WTC11 (cell line): ENCODE data around the gene MTA1. TPM values are rescaled to one million over a fixed set of nuclear protein-coding genes. Genes with fewer than 3 reads are reported as not detected.

Experiments used
- ATAC-seq: fragments of 200-7000 bp; cut with Tn5 transposase; 2 replicates; pipeline ENCODE4 v1.10.0; 2021; ENCODE audit warnings: mild to moderate bottlenecking, moderate library complexity
- CTCF ChIA-PET: fragments of 300-600 bp; sonication (Branson Sonifier 250); formaldehyde crosslinking; loops from one replicate; lab custom pipeline; 2021; ENCODE audit warnings: antibody characterized with exemption; lab: Charles Lee
- POLR2A ChIA-PET: fragments of 350-600 bp; sonication (Branson Sonifier 250); formaldehyde crosslinking; loops from one replicate; lab custom pipeline; 2021; ENCODE audit warnings: antibody characterized with exemption; lab: Charles Lee
- DNase-seq: peaks from one replicate; pipeline ENCODE4 v3.0.0; 2021; ENCODE audit warnings: low spot score
- H3K27ac Mint-ChIP-seq: 2 replicates; pipeline ENCODE4 v1.8.0; 2021; ENCODE audit warnings: mixed read lengths
- H3K27me3 Mint-ChIP-seq: 2 replicates; pipeline ENCODE4 v1.8.0; 2021; ENCODE audit warnings: low read depth, mild to moderate bottlenecking, moderate library complexity, mixed read lengths
- H3K36me3 Mint-ChIP-seq: 2 replicates; pipeline ENCODE4 v1.8.0; 2021; ENCODE audit warnings: mixed read lengths
- H3K4me1 Mint-ChIP-seq: 2 replicates; pipeline ENCODE4 v1.8.0; 2022; ENCODE audit warnings: mixed read lengths
- H3K4me3 Mint-ChIP-seq: 2 replicates; pipeline ENCODE4 v1.8.0; 2021; ENCODE audit warnings: mild to moderate bottlenecking, moderate library complexity, mixed read lengths
- H3K9me3 Mint-ChIP-seq: 2 replicates; pipeline ENCODE4 v1.8.0; 2021; ENCODE audit warnings: mixed read lengths
- AFF4 ChIP-seq: sonication (generic); formaldehyde crosslinking; IDR thresholded peaks from 2 replicates; pipeline ENCODE4 v1.8.1; 2023; ENCODE audit warnings: mild to moderate bottlenecking, missing genetic modification reagents, borderline replicate concordance
- E2F4 ChIP-seq: sonication (generic); formaldehyde crosslinking; IDR thresholded peaks from 2 replicates; pipeline ENCODE4 v1.8.1; 2022; ENCODE audit warnings: low read depth, mild to moderate bottlenecking, moderate library complexity, missing genetic modification reagents, borderline replicate concordance
- E2F5 ChIP-seq: sonication (generic); formaldehyde crosslinking; IDR thresholded peaks from 2 replicates; pipeline ENCODE4 v1.8.1; 2022; ENCODE audit warnings: mild to moderate bottlenecking, moderate library complexity, missing genetic modification reagents
- FOXJ3 ChIP-seq: sonication (generic); formaldehyde crosslinking; IDR thresholded peaks from 2 replicates; pipeline ENCODE4 v1.9.0; 2021; ENCODE audit warnings: missing genetic modification reagents, mild to moderate bottlenecking, borderline replicate concordance
- GABPB1 ChIP-seq: sonication (generic); formaldehyde crosslinking; IDR thresholded peaks from 2 replicates; pipeline ENCODE4 v1.8.1; 2023; ENCODE audit warnings: mild to moderate bottlenecking, missing genetic modification reagents
- GRHL2 ChIP-seq: fragments of 250-450 bp; sonication (Bioruptor Pico); IDR thresholded peaks from 2 replicates; pipeline ENCODE4 v1.8.0; 2022; ENCODE audit warnings: mild to moderate bottlenecking, moderate library complexity; ENCODE audit not compliant: insufficient replicate concordance, severe bottlenecking
- NFE2L1 ChIP-seq: sonication (generic); formaldehyde crosslinking; IDR thresholded peaks from 2 replicates; pipeline ENCODE4 v1.8.1; 2023; ENCODE audit warnings: missing genetic modification reagents
- NFYB ChIP-seq: sonication (generic); formaldehyde crosslinking; conservative IDR thresholded peaks from 2 replicates; pipeline ENCODE4 v1.8.0; 2022; ENCODE audit warnings: low read depth, missing genetic modification reagents
- NR1H2 ChIP-seq: sonication (generic); formaldehyde crosslinking; IDR thresholded peaks from 2 replicates; pipeline ENCODE4 v1.9.0; 2021; ENCODE audit warnings: mild to moderate bottlenecking, moderate library complexity, missing genetic modification reagents
- SMAD3 ChIP-seq: sonication (generic); formaldehyde crosslinking; IDR thresholded peaks from 2 replicates; pipeline ENCODE4 v1.8.0; 2022; ENCODE audit warnings: missing genetic modification reagents, mild to moderate bottlenecking, borderline replicate concordance
- ZBTB21 ChIP-seq: sonication (generic); formaldehyde crosslinking; IDR thresholded peaks from 2 replicates; pipeline ENCODE4 v1.8.1; 2023; ENCODE audit warnings: mild to moderate bottlenecking, missing genetic modification reagents, borderline replicate concordance
- ZNF121 ChIP-seq: sonication (generic); formaldehyde crosslinking; IDR thresholded peaks from 2 replicates; pipeline ENCODE4 v1.8.0; 2023; ENCODE audit warnings: missing genetic modification reagents
- ZNF263 ChIP-seq: sonication (generic); formaldehyde crosslinking; IDR thresholded peaks from 2 replicates; pipeline ENCODE4 v1.8.1; 2022; ENCODE audit warnings: low read depth, mild to moderate bottlenecking, moderate library complexity, missing genetic modification reagents
- total RNA-seq: library from RNA; stranded (reverse); gene quantifications from 3 replicates; pipeline ENCODE4 v1.2.3, GENCODE V29; 2021
- TF ChIP-seq, protein P1 (sequence below): sonication (generic); formaldehyde crosslinking; conservative IDR thresholded peaks from 2 replicates; pipeline ENCODE4 v1.8.1; 2022; ENCODE audit warnings: mild to moderate bottlenecking, missing genetic modification reagents
- TF ChIP-seq, protein P2 (sequence below): fragments of 250-450 bp; sonication (Bioruptor Pico); IDR thresholded peaks from 2 replicates; pipeline ENCODE4 v1.9.0; 2021; ENCODE audit warnings: mild to moderate bottlenecking

Gene MTA1
- total RNA-seq, 1 experiment from 2014 or later = 279 TPM

DNA sequence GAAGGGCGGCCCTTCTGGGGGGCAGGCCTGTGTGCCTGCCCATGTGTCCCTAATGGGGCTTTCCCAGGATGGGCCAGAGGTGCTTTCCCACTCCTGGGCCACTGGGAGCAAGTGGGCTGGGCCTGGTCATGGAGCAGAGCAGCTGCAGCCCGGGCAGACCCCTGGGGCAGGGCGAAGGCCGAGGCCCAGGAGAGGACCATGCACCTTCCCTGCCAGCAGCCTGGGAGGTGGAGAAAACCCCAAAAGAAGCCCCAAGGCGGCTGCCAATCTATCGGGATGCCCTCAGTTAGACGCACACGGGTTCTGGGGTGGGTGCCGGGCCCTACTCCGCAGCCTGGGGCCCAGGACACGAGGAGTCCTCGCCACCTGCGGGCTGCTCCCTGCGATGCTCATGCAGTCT lies 38.9 kb downstream of the MTA1 start:
- peaks cover 29% of the 10 kb centered on the region for H3K36me3 Mint-ChIP-seq
- TF ChIP-seq NFE2L1 (no peak), GRHL2 (CRISPR knock-in tag) (no peak), E2F5 (no peak), ZNF263 (CRISPR knock-in tag) (no peak), GABPB1 (no peak), SMAD3 (no peak)
- TF ChIP-seq, protein P1, sequence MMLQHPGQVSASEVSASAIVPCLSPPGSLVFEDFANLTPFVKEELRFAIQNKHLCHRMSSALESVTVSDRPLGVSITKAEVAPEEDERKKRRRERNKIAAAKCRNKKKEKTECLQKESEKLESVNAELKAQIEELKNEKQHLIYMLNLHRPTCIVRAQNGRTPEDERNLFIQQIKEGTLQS = no peak
- TF ChIP-seq, all 79 proteins: peak for 0
- Mint-ChIP-seq H3K4me1 (no peaks in the 10 kb centered on the region), H3K27me3 (no peaks in the 10 kb centered on the region), H3K9me3 (no peaks in the 10 kb centered on the region), H3K4me3 (no peak overlapping the region), H3K27ac (no peak overlapping the region)
- no peak for ATAC-seq
- no peak for DNase-seq
- ChIA-PET POLR2A (no interaction called here), CTCF (interaction anchor here (2.2 kb wide), 1 partner anchor 22 kb away, joined by 10 read pairs; no protein-coding TSS in a partner anchor)

DNA sequence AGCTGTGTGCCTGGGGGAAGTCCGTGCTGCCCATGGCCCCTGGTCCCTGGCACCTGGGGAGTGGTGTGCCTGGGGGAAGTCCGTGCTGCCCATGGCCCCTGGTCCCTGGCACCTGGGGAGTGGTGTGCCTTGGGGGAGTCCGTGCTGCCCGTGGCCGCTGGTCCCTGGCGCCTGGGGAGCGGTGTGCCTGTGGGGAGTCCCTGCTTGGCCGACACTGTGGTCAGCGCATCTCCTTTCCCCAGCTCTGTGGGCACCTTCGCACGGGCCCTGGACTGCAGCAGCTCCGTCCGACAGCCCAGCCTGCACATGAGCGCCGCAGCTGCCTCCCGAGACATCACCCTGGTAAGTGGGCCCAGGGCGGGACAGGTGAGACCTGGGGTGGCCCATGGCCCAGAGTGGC lies 40.5 kb downstream of the MTA1 start:
- CTCF ChIA-PET = no interaction called here
- H3K36me3 Mint-ChIP-seq = peaks cover 25% of the 10 kb centered on the region

More for the DNA sequence above, 40.5 kb downstream of the MTA1 start:
- Mint-ChIP-seq H3K9me3 (no peaks in the 10 kb centered on the region), H3K4me3 (no peak overlapping the region), H3K27me3 (no peaks in the 10 kb centered on the region), H3K27ac (no peak overlapping the region), H3K4me1 (no peaks in the 10 kb centered on the region)
- ATAC-seq (no peak), DNase-seq (no peak)
- POLR2A ChIA-PET = no interaction called here
- TF ChIP-seq NR1H2 (CRISPR knock-in tag) (no peak), AFF4 (no peak), NFYB (CRISPR knock-in tag) (no peak), ZNF121 (CRISPR knock-in tag) (no peak), FOXJ3 (no peak), E2F4 (CRISPR knock-in tag) (no peak), ZBTB21 (CRISPR knock-in tag) (no peak)
- TF ChIP-seq, protein P2, sequence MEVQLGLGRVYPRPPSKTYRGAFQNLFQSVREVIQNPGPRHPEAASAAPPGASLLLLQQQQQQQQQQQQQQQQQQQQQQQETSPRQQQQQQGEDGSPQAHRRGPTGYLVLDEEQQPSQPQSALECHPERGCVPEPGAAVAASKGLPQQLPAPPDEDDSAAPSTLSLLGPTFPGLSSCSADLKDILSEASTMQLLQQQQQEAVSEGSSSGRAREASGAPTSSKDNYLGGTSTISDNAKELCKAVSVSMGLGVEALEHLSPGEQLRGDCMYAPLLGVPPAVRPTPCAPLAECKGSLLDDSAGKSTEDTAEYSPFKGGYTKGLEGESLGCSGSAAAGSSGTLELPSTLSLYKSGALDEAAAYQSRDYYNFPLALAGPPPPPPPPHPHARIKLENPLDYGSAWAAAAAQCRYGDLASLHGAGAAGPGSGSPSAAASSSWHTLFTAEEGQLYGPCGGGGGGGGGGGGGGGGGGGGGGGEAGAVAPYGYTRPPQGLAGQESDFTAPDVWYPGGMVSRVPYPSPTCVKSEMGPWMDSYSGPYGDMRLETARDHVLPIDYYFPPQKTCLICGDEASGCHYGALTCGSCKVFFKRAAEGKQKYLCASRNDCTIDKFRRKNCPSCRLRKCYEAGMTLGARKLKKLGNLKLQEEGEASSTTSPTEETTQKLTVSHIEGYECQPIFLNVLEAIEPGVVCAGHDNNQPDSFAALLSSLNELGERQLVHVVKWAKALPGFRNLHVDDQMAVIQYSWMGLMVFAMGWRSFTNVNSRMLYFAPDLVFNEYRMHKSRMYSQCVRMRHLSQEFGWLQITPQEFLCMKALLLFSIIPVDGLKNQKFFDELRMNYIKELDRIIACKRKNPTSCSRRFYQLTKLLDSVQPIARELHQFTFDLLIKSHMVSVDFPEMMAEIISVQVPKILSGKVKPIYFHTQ (CRISPR knock-in tag) = no peak
